Measurements from ENCODE around the gene PDCL3. TPM values are rescaled to one million over a fixed set of nuclear protein-coding genes. Genes with fewer than 3 reads are reported as not detected.

PDCL3 gene
- total and polyA plus RNA-seq, 4 donors = 13.7 to 28.6 (median 20.9) TPM

DNA sequence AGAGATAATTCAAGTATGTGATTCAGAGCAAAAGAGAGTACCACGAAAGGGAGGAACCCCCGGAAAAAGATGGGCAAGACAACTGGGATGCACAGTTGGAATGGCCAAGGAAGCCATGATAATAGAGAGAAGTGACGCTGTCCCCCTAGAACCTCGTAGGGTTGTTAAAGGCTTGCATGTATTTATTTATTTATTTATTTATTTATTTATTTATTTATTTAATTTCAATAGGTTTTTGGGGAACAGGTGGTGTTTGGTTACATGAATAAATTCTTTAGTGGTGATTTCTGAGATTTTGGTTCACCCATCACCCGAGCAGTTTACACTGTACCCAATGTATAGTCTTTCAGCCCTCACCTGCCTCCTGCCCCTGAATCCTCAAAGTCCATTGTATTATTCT is 11.5 kb upstream of the PDCL3 start:
- Histone ChIP-seq H3K27ac (ENCODE audit: low read depth, low read length) (no peak overlapping the region), H3K36me3 (ENCODE audit: control insufficient read depth, insufficient read depth, low read length) (no peaks in the 10 kb centered on the region), H3K9me3 (ENCODE audit: control insufficient read depth, insufficient read depth, low read length) (no peaks in the 10 kb centered on the region), H3K4me1 (ENCODE audit: control insufficient read depth, insufficient read depth, low read length) (no peaks in the 10 kb centered on the region), H3K27me3 (ENCODE audit: control insufficient read depth, insufficient read depth, low read length) (no peaks in the 10 kb centered on the region), H3K4me3 (ENCODE audit: low read depth, low read length) (no peak overlapping the region)
- no peak for DNase-seq (ENCODE audit: low read depth in 4 of 6, low spot score in 6 of 6)
- 100% methylated on average over 2 of the region's 5 CpGs for WGBS (ENCODE audit: insufficient coverage)

DNA sequence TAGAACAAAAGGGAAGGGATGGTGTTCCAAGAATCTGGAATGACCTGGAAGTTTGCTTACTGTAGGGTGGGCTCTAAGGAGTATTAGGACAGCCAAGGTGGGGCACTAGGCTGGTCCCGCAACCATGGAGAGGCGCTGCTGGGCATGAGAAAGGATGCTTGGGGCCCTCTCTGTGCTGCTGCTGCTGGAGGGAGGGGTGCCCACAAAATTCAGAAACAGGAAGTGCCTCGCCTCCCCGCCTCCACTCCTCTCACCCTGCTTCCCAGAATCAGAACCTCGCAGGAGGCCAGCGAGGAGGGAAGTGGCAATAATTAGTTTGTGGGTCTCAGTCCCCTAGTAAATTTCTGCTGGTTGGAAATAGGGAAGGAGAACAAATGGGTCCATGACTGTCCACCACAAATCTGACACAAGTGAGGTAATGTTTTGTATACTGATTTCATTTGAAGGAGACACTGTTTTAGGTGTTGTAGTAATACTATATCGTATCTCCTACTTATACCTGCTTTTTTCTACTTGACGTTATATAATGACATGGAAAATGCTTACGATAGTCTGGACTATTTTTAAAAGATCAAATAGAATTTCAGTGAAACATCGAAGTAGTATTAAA is 7.9 kb upstream of the PDCL3 start:
- Histone ChIP-seq H3K27ac (ENCODE audit: low read depth, low read length) (no peak overlapping the region), H3K27me3 (ENCODE audit: control insufficient read depth, insufficient read depth, low read length) (no peaks in the 10 kb centered on the region), H3K4me1 (ENCODE audit: control insufficient read depth, insufficient read depth, low read length) (no peaks in the 10 kb centered on the region), H3K4me3 (ENCODE audit: low read depth, low read length) (no peak overlapping the region), H3K9me3 (ENCODE audit: control insufficient read depth, insufficient read depth, low read length) (no peaks in the 10 kb centered on the region), H3K36me3 (ENCODE audit: control insufficient read depth, insufficient read depth, low read length) (no peaks in the 10 kb centered on the region)
- 100% methylated on average over 1 of the region's 10 CpGs for WGBS (ENCODE audit: insufficient coverage)
- DNase-seq (ENCODE audit: low read depth in 4 of 6, low spot score in 6 of 6) = no peak

DNA sequence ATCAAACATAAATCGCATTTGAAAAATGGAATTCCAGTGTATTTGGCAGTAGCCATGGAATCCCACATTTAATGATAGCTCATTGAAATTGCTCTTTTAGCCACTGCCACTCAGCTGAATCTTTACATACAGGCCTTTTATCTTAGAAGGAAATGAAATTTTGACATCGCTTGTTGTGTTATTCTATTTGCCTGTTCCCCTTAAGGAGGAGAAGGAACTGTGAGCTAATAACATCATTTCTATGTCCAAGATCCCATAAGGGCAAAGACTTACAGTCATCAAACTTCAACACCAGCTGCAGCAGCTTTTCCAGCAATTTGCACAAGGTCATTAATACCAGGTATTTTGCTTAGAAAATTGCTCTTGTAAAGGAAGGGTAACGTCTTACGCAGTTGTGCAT is 6.0 kb upstream of the PDCL3 start:
- peaks cover 2% of the 10 kb centered on the region for H3K4me1 ChIP-seq (ENCODE audit: control insufficient read depth, insufficient read depth, low read length)
- H3K9me3 ChIP-seq (ENCODE audit: control insufficient read depth, insufficient read depth, low read length) = no peaks in the 10 kb centered on the region
- H3K27me3 ChIP-seq (ENCODE audit: control insufficient read depth, insufficient read depth, low read length) = no peaks in the 10 kb centered on the region
- no CpG with 5 or more reads among the region's 4 CpGs for WGBS (ENCODE audit: insufficient coverage)
- no peaks in the 10 kb centered on the region for H3K36me3 ChIP-seq (ENCODE audit: control insufficient read depth, insufficient read depth, low read length)
- H3K27ac ChIP-seq (ENCODE audit: low read depth, low read length) = no peak overlapping the region
- H3K4me3 ChIP-seq (ENCODE audit: low read depth, low read length) = no peak overlapping the region
- no peak for DNase-seq (ENCODE audit: low read depth in 4 of 6, low spot score in 6 of 6)

DNA sequence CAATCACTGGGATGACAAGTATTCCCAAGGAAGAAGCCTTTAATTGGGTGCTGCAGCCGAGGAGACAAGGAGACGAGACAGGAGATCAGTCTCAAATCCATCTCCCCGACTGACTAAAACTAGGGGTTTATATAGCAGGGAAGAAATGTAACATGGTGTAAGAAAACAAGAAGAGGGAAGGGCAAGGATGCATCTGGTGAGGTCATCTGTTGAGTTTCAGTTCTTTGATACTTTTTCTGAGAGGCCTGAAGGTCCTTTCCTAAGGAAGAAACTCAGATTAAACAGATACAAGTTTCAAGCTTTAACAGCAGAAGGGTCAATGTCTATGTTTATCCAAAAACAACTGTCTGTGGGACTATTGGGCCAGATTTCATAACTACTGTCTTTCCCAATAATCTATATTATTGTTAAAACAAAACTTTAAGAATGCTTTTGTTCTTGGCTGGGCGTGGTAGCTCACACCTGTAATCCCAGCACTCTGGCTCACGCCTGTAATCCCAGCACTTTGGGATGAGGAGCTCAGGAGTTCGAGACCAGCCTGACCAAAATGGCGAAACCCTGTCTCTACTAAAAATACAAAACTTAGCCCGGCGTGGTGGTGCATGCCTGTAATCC is 2.5 kb upstream of the PDCL3 start:
- Histone ChIP-seq H3K4me1 (ENCODE audit: control insufficient read depth, insufficient read depth, low read length) (peaks cover 24% of the 10 kb centered on the region), H3K4me3 (ENCODE audit: low read depth, low read length) (no peak overlapping the region), H3K36me3 (ENCODE audit: control insufficient read depth, insufficient read depth, low read length) (peaks cover 2% of the 10 kb centered on the region), H3K27me3 (ENCODE audit: control insufficient read depth, insufficient read depth, low read length) (no peaks in the 10 kb centered on the region), H3K9me3 (ENCODE audit: control insufficient read depth, insufficient read depth, low read length) (no peaks in the 10 kb centered on the region), H3K27ac (ENCODE audit: low read depth, low read length) (no peak overlapping the region)
- 100% methylated on average over 8 of the region's 9 CpGs for WGBS (ENCODE audit: insufficient coverage)
- DNase-seq (ENCODE audit: low read depth in 4 of 6, low spot score in 6 of 6) = no peak

DNA sequence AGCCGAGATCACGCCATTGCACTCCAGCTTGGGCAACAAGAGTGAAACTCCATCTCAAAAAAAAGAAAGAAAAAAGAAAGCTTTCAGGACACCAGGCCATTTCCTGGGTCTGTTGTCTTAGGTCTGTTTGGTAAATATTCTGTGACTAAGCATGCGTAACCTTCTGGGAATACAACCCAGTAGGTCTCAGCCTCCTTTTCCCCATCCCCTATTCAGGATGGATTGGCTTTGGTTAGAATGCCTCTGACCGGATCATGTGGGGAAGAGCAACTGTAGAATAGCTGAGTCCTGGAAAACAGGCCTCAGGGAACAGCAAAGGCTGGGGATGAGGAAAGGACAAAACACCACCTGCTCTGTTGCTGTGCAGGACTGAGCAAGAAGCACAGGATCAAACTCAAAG is 1.6 kb upstream of the PDCL3 start:
- Histone ChIP-seq H3K27ac (ENCODE audit: low read depth, low read length) (no peak overlapping the region), H3K4me1 (ENCODE audit: control insufficient read depth, insufficient read depth, low read length) (peaks cover 24% of the 10 kb centered on the region), H3K9me3 (ENCODE audit: control insufficient read depth, insufficient read depth, low read length) (no peaks in the 10 kb centered on the region), H3K4me3 (ENCODE audit: low read depth, low read length) (no peak overlapping the region), H3K27me3 (ENCODE audit: control insufficient read depth, insufficient read depth, low read length) (no peaks in the 10 kb centered on the region), H3K36me3 (ENCODE audit: control insufficient read depth, insufficient read depth, low read length) (peaks cover 5% of the 10 kb centered on the region)
- 94% methylated on average over 2 of the region's 4 CpGs for WGBS (ENCODE audit: insufficient coverage)
- DNase-seq (ENCODE audit: low read depth in 4 of 6, low spot score in 6 of 6) = no peak

DNA sequence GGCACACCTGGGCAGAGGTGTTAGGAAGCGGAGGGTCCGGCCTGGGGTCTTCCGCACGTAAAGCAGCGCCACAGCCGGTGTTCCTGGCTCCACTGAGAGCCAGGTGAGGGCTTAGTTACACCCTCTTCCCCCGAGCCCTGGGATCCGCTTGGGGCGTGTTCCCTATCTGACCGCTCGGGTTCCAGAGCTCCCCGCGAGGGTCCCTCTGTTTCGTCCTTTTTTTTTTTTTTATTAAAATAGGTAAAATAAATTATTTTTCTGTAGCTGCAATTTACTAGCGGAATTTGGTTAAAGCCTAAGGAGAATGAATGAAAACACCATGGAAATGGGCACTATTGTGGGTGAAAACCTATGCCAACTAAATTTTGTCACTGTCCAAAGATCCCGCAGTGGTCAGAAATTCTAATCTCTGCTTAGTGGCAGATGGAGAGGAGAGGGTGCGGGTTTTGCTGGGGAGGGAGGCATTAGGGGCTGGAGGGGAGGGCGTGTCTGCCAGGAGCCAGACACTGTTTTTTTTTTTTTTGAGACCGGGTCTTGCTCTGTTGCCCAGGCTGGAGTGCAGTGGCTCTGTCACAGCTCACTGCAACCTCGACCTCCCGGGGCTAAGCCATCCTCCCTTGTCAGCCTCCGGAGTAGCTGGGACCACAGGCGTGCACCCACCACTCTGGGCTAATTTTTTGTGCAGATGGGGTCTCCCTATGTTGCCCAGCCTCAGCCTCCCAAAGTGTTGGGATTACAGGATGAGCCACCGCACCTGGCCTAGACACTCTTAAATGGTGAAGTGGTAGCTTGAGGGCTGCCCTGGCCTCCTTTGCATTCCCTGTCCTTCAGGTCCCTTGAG is 834 bp downstream of the PDCL3 start:
- DNase-seq (ENCODE audit: low read depth in 4 of 6, low spot score in 6 of 6) = no peak
- Histone ChIP-seq H3K9me3 (ENCODE audit: control insufficient read depth, insufficient read depth, low read length) (no peaks in the 10 kb centered on the region), H3K4me1 (ENCODE audit: control insufficient read depth, insufficient read depth, low read length) (peaks cover 24% of the 10 kb centered on the region), H3K27ac (ENCODE audit: low read depth, low read length) (peak overlapping the region; percentile 93), H3K27me3 (ENCODE audit: control insufficient read depth, insufficient read depth, low read length) (no peaks in the 10 kb centered on the region), H3K4me3 (ENCODE audit: low read depth, low read length) (peak overlapping the region; percentile 97), H3K36me3 (ENCODE audit: control insufficient read depth, insufficient read depth, low read length) (peaks cover 24% of the 10 kb centered on the region)
- 25% methylated on average over 13 of the region's 24 CpGs for WGBS (ENCODE audit: insufficient coverage)

DNA sequence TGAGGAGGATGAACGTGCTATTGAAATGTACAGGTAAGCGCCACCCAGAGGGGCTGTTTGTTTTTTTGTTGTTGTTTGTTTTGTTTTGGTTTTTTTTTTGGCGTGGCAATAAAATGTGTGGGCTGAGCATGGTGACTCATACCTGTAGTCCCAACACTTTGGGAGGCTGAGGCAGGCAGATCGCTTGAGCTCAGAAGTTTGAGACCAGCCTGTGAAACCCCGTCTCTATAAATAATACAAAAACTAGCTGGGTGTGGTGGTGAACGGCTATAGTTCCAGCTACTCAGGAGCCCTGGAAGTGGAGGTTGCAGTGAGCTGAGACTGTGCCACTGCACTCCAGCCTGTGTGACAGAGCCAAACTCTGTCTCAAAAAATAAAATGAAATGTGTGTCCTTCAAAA is 6.2 kb downstream of the PDCL3 start:
- peaks cover 64% of the 10 kb centered on the region for H3K36me3 ChIP-seq (ENCODE audit: control insufficient read depth, insufficient read depth, low read length)

DNA sequence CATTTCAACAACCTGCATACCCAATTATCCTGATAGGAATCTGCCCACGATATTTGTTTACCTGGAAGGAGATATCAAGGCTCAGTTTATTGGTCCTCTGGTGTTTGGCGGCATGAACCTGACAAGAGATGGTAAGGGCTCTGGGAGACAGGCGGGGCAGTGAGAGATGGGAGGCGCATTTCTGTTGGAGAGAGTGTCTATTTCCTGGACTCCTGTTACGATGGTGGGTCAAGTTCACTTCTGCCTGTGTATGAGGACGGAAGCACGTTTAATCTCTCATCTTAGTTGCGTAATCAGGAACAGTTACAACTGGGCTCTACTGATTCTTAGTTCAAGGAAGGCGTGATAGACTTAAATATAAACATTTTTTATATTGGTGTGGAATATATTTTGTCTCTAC is 8.9 kb downstream of the PDCL3 start:
- H3K36me3 ChIP-seq (ENCODE audit: control insufficient read depth, insufficient read depth, low read length) = peaks cover 62% of the 10 kb centered on the region
- 96% methylated on average over 6 of the region's 9 CpGs for WGBS (ENCODE audit: insufficient coverage)

More for the DNA sequence above, 6.2 kb downstream of the PDCL3 start:
- 100% methylated on average over 3 of the region's 6 CpGs for WGBS (ENCODE audit: insufficient coverage)
- no peak overlapping the region for H3K27ac ChIP-seq (ENCODE audit: low read depth, low read length)
- no peak for DNase-seq (ENCODE audit: low read depth in 4 of 6, low spot score in 6 of 6)
- no peak overlapping the region for H3K4me3 ChIP-seq (ENCODE audit: low read depth, low read length)
- no peaks in the 10 kb centered on the region for H3K9me3 ChIP-seq (ENCODE audit: control insufficient read depth, insufficient read depth, low read length)
- H3K27me3 ChIP-seq (ENCODE audit: control insufficient read depth, insufficient read depth, low read length) = no peaks in the 10 kb centered on the region
- peaks cover 8% of the 10 kb centered on the region for H3K4me1 ChIP-seq (ENCODE audit: control insufficient read depth, insufficient read depth, low read length)

DNA sequence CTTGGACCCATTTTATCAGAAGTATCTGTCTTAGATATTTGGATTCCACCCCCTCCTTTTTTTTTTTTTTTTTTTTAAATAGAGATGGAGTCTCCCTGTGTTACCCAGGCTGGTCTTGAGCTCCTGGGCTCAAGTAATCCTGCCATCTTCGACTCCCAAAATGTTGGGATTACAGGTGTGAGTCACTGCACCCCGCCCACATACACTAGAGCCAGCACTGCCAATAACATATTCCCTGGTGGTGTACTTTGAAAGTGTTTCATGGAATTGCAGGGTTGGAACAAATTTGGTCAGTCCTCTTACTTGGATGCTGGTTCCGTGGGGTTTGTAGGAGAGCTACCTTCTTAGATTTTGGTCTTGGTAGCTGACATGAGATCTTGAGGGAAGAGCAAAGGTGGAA is 15.0 kb downstream of the PDCL3 start:
- peaks cover 22% of the 10 kb centered on the region for H3K36me3 ChIP-seq (ENCODE audit: control insufficient read depth, insufficient read depth, low read length)
- 100% methylated on average over 1 of the region's 3 CpGs for WGBS (ENCODE audit: insufficient coverage)
- no peaks in the 10 kb centered on the region for H3K4me1 ChIP-seq (ENCODE audit: control insufficient read depth, insufficient read depth, low read length)
- no peaks in the 10 kb centered on the region for H3K9me3 ChIP-seq (ENCODE audit: control insufficient read depth, insufficient read depth, low read length)
- H3K27me3 ChIP-seq (ENCODE audit: control insufficient read depth, insufficient read depth, low read length) = no peaks in the 10 kb centered on the region
- no peak overlapping the region for H3K27ac ChIP-seq (ENCODE audit: low read depth, low read length)
- H3K4me3 ChIP-seq (ENCODE audit: low read depth, low read length) = no peak overlapping the region
- no peak for DNase-seq (ENCODE audit: low read depth in 4 of 6, low spot score in 6 of 6)

More for the DNA sequence above, 8.9 kb downstream of the PDCL3 start:
- Histone ChIP-seq H3K27ac (ENCODE audit: low read depth, low read length) (no peak overlapping the region), H3K4me3 (ENCODE audit: low read depth, low read length) (no peak overlapping the region), H3K27me3 (ENCODE audit: control insufficient read depth, insufficient read depth, low read length) (no peaks in the 10 kb centered on the region), H3K4me1 (ENCODE audit: control insufficient read depth, insufficient read depth, low read length) (no peaks in the 10 kb centered on the region), H3K9me3 (ENCODE audit: control insufficient read depth, insufficient read depth, low read length) (no peaks in the 10 kb centered on the region)
- DNase-seq (ENCODE audit: low read depth in 4 of 6, low spot score in 6 of 6) = no peak
